GM19238 (cell line): ENCODE data around the gene KRT39.

Experiments used
- DNase-seq: peaks from one replicate; pipeline ENCODE4 v3.0.0; 2011; ENCODE audit warnings: low spot score; ENCODE audit not compliant: insufficient read length

KRT39 gene

GRCh38 chr17:40980596-40980995 lies 13.8 kb upstream of the KRT39 start:
- no peak for DNase-seq

DNA sequence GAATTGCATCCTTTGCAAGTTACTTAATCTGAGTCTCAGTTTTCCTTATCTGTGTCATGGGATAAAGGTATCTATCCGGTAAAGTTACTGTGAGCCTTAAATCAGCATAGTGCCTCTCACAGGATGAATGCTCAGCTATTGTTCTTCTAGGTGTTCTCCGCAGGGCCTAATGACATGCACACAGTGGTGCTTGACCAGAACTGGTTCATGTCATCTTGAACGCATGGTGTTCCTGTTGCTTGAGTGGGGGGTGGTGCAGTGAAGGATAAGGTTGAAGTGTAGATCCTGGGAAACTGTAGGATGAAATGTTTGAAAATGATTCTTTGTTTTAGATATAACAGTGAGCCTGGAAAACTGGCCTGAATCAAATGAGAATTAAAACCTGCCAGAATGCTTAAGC lies 13.4 kb upstream of the KRT39 start:
- no peak for DNase-seq

DNA sequence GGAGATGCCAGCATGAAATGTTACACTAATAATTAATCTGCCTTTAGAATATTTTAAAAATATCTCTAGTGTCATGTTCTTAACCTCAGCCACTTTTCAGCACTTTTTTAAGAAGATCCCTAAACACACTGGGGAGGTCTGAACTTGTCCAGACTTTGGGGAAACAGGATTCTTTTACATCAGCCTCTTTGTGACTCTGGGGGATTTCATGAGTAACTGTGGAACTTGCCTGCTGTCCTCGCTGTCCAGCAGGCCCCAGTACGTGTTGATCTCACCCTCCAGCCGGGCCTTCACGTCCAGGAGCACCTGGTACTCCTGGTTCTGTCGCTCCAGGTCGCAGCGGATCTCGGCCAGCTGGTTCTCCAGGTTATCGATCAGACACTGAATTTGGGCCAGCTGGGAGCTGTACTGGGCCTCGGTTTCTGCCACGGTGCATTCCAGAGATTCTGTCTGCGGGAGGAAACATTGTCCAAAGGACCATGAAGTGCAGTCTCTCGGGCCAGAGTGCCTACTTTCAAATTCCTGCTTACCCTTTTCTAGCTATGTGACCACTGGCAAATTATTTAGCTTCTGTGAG lies 11.9 kb upstream of the KRT39 start:
- DNase-seq = no peak

DNA sequence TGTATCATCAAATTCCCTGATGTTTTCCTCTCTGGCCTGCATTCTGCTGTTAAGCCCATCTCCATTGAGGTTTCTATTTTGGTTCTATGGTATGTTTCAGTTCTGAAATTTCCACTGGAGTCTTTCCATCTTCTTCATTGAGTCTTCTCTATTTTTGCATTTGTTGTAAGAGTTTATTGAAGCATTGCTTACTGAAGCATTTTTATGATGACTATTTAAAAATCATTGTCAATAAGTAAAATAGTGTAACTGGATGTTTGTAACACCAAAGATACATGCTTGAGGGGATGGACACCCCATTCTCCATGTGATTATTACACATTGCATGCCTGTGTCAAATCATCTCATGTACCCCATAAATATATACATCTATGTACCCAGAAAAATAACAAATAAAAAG lies 8.8 kb upstream of the KRT39 start:
- DNase-seq = no peak

GRCh38 chr17:40974366-40974765 lies 7.6 kb upstream of the KRT39 start:
- no peak for DNase-seq

GRCh38 chr17:40967582-40967981 lies 834 bp upstream of the KRT39 start:
- DNase-seq = no peak

- DNase-seq = peak; percentile 5
These were observed 2.9 kb downstream of the KRT39 start for GRCh38 chr17:40963838-40964237.

- DNase-seq = no peak
These were observed 4.6 kb downstream of the KRT39 start for GRCh38 chr17:40962059-40962561.

GRCh38 chr17:40961591-40961990 lies 5.2 kb downstream of the KRT39 start:
- DNase-seq = no peak

DNA sequence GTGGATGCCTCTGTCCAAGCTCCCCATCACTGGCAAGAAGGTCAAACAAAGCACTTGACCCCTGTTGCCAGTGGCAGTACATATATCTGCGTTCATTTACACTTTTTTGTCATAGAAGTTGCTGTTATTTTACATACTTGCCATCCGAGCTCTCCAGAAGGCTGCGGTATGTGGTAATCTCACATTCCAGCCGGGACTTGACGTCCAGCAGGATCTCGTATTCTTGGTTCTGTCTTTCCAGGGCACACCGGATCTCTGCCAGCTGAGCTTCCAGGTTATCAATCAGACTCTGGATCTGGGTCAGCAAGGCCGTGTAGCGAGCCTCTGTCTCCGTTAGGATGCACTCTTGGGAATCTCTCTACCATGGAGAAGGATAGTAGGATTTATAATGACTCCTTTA lies 6.6 kb downstream of the KRT39 start:
- no peak for DNase-seq

DNA sequence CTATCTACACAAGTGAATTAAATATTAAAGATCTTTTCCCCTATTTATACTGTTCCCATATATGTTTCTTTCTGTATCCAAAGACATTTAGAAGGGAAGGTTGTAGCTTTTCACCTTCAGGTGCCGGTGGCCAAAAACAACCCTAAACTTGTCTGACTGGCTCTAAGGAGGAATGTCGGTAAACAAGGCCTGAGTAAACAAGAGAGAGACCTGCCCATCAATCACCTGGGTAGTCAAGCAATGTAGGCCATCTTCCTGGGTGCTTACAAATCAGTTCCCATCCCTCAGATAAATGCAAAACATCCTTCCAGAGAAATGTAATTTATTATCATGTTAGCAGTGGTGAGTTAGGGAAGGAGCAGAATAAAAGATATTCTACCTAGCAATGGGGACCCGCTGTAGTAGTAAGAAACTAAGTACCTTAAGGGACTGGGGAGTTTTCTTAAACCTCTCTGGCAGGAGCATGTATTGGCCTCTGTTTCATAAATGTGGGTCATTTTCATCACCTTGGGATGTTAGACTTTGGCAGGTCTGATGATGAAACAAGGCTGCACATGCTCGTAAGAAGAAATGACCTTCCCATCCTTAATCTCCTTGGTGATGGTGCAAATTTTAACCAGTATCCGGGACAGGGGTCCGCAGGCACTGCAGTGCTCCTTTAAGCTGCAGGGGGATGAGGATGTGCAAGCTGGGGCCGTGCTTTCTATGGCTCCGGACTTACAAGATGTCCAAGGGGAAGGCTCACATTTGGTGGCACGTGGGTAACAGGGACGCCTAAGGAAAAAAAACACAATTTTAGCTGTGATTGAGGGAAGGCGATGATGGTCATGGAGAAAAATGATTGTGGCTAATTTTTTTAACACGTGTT lies 8.4 kb downstream of the KRT39 start:
- DNase-seq = no peak

DNA sequence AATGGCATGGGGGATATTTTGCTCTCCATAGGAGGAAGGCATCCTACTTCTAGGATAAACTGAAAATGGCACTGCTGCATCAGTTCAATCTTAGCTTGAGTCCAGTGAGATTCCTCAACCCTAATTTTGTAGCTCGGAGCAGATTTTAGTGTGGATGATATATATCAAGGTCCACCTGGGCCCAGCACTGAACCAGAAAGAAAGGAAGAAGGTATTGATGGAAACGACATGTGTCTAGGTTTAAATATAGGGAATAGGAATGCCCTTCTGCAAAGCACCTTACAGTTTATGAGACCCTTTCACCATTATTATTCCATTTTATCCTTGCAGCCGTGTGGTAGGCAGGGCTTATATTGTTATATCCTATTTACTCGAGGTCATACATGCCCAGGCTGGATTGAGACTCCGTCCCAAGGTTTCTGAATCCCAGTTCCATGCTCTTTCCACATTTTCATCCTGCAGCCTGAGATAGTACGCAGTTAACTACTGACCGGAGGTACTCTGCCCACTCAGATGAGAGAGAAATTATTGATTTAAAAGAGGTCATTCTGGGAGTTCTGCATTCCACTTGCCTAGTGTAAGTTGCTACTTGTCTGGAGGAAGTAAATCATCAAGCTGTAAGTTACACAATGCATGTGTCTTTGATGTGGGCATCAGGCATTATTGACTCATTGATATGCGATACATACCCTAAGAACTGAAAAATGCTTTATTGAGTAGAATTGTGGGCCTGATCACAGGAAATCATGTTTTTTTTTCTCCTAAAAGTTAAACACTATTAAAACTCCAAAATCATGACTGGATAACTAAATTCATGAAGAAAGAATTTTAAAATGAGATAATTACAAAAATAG lies 10.1 kb downstream of the KRT39 start:
- DNase-seq = no peak

DNA sequence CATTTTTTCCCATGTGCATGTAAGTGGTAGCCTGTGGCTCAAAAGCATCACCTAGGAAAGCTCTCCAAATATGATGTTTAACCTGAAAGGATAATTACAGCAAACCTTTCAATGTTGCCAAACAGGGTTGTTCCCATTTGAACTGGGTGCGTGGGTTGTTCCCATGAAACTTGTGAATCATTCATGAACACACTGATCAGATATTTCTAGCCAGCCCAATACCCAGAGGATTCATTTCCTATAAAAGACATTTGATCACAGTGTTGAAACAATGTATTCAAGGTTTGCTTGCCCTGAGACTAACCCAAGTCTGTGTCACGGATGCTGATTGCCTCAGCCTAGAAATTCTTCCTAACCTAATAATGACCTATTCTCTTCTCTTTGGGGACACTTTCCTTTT lies 12.9 kb downstream of the KRT39 start:
- no peak for DNase-seq

DNA sequence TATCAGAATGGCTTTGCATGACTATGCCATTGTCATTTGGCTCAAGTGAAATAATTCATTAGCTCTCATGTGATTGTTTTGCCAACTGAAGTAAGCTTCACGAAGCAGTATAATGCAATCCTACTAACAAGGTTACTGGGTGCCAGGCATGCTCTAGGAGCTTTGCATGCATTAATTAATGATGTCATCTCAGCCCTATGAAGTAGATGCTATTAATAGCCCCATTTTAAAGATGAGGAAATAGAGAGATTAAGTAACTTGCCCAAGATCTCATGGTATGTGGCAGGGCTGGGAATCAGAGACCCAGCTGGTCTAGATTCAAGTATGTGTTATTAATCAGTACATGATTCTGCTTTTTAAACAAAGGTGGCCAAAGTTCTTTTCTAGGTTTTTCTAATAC lies 14.1 kb downstream of the KRT39 start:
- no peak for DNase-seq

DNA sequence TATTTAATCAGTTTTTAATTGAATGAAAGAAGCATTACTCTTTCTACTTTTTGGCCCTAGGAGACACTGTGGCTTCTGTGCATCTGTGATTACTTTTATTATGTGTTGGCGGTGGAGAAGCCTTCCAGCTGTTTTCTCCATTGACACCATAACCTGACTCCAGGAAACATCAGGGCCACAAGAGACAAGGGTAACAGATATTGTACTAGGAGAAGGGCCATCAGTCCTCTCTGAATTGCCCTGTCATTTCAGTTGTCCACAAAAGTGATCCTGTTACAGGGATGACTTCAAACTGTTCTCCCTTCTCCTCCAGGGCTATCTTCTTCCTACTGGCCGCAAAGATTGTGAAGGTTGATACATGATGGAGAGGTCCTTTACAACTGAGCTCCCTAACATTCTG lies 14.6 kb downstream of the KRT39 start:
- no peak for DNase-seq

DNA sequence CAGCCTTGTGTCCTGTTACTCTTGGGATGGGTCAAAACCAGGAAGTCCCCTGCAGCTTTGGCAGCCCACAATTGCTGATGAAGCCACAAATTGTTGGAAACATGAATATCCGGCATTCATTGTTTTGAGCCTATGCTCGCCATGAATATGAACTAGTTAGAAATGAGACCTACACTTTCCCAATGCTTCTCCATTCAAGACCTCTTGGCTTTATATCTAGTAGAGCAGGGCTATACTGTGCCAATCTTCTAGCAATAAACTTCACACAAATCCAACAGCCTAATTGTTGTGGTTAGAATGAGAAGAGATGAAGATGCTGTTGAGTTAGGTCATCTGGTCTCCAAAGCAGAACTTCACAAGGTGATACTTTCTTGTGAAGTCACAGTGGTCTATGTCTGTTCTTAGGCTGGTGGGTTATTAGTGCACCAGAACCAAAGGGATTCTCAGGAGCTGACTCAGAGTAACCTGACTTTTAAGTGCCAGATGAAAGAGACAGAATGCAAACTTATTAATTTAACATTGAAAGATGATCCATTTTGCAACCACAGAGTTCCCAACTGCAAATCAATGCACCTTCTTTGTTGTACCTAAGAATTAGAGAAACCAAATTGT lies 15.6 kb downstream of the KRT39 start:
- no peak for DNase-seq

DNA sequence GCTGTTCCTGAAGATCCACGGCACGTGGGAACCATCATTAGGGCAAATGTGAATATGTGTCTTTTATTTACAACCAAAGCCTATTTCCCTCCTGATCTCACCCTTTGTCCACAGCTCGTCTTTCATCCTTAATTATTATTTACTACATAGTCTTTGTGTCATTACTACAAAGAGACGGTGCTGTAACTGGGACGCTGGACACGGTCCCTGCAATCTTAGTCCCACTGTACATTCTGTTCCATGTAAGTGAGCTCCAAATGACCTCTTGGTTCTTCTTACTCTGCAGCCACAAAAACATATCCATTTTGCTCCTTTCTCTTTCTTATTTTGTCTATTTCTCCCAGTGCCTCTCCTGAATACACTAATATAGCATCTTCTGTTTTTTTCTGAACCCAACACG lies 16.6 kb downstream of the KRT39 start:
- DNase-seq = no peak

- DNase-seq = no peak
These were observed 17.3 kb downstream of the KRT39 start for GRCh38 chr17:40949418-40949817.

GRCh38 chr17:40947929-40948328 lies 18.8 kb downstream of the KRT39 start:
- DNase-seq = no peak

DNA sequence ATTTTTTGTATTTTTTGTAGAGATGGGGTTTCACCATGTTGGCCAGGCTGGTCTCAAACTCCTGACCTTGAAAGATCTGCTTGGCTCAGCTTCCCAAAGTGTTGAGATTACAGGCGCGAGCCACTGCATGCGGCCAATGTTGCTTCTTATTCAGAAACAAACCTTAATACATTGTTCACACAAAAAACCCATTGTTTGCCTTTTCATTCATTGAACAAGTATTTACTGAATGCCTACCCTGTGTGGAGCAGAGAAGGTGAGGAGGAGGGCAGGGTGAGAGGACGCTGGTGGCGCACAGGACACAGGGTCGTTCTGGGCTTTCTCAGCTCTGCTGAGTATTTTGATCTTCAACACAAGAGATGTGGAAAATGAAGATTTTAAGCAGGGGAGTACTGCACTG lies 21.3 kb downstream of the KRT39 start:
- no peak for DNase-seq

- no peak for DNase-seq
These were observed 22.2 kb downstream of the KRT39 start for GRCh38 chr17:40944531-40944930.

DNA sequence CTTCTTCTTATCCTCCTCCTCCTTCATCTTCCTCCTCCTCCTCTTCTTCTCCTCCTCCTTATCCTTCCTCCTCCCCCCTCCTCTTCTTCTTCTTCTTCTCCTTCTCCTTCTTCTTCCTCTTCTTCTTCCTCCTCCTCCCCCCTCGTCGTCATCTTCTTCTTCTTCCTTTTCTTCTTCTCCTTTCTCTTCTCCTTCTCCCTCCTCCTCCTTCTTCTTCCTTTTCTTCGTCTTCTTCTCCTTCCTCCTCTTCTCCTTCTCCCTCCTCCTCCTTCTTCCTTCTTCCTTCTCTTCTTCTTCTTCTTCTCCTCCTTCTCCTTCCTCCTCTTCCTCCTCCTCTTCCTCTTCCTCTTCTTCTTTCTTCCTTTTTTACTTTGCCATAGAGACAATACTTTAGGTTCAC lies 24.2 kb downstream of the KRT39 start:
- DNase-seq = no peak
